ENCODE results near the gene ASCC1. TPM values are rescaled to one million over a fixed set of nuclear protein-coding genes. Genes with fewer than 3 reads are reported as not detected.

ASCC1 gene
- total and polyA plus RNA-seq, 2 of the 4 experiments (the other 2 are of a cell fraction): 15.9 to 21.0 TPM

GRCh38 chr10:72218325-72218724 is 2.2 kb upstream of the ASCC1 start:
- ChIA-PET CTCF (interaction anchor here (0.7 to 1.9 kb wide), 2 partner anchors 92 to 322 kb away, joined by 3 to 7 read pairs; no protein-coding TSS in a partner anchor), POLR2A (ENCODE audit: unreplicated experiment) (no interaction called here)
- no peak overlapping the region for H3K14ac ChIP-seq (replicated peaks; ENCODE audit: low read depth, low read length)
- H3K23ac ChIP-seq (ENCODE audit: low read depth, low read length): no peak overlapping the region
- H3K4me3 ChIP-seq (ENCODE audit: insufficient read depth, low read depth, low read length): no peak overlapping the region
- TF ChIP-seq RFX5 (IDR thresholded peaks at IDR 0.05; ENCODE audit: low read depth, low read length): no peak
- no peak for TF ChIP-seq USF2 (IDR thresholded peaks at IDR 0.05; ENCODE audit: low read depth, low read length)
- no peak for TF ChIP-seq MAFK (IDR thresholded peaks at IDR 0.05; ENCODE audit: low read depth, low read length)
- TF ChIP-seq CHD1 (IDR thresholded peaks at IDR 0.05; ENCODE audit: low read depth, low read length): no peak
- TF ChIP-seq CEBPB (IDR thresholded peaks at IDR 0.05; ENCODE audit: low read depth, low read length): no peak
- TF ChIP-seq SMC3 (IDR thresholded peaks at IDR 0.05; ENCODE audit: low read depth, low read length): no peak
- TF ChIP-seq FOS (IDR thresholded peaks at IDR 0.05; ENCODE audit: low read depth, low read length): no peak
- TF ChIP-seq RAD21 (IDR thresholded peaks at IDR 0.05; ENCODE audit: low read length): no peak
- no peak for TF ChIP-seq RCOR1 (IDR thresholded peaks at IDR 0.05; ENCODE audit: insufficient replicate concordance, low read length)
- TF ChIP-seq MXI1 (IDR thresholded peaks at IDR 0.05; ENCODE audit: borderline replicate concordance, low read depth, low read length): no peak
- no peak for TF ChIP-seq ELK1 (IDR thresholded peaks at IDR 0.05; ENCODE audit: borderline replicate concordance, low read depth, low read length)
- no peak for TF ChIP-seq NFE2L2 (IDR thresholded peaks at IDR 0.05; ENCODE audit: low read depth, low read length)
- no peak for TF ChIP-seq POLR2A (IDR thresholded peaks at IDR 0.05; ENCODE audit: low read depth, low read length)
- TF ChIP-seq MAZ (IDR thresholded peaks at IDR 0.05; ENCODE audit: borderline replicate concordance, low read depth, low read length): no peak
- no peak for TF ChIP-seq BHLHE40 (IDR thresholded peaks at IDR 0.05; ENCODE audit: low read depth, low read length)
- no peak for TF ChIP-seq CTCF (conservative IDR thresholded peaks at IDR 0.05; ENCODE audit: low read depth, low read length)
- H3K79me1 ChIP-seq (ENCODE audit: low read depth in 1 of 2, low read length in 2 of 2): peaks cover 22 to 43% of the 10 kb centered on the region in 2 experiments
- H2AK5ac ChIP-seq (ENCODE audit: low read depth, low read length): no peak overlapping the region
- peaks cover 5% of the 10 kb centered on the region; the same call in 1 of the 2 replicates for H3K9me1 ChIP-seq (ENCODE audit: insufficient read depth, low read length)
- no peak overlapping the region for H4K8ac ChIP-seq (ENCODE audit: low read depth in 2 of 2, low read length in 2 of 2)
- no peak overlapping the region for H3K4me2 ChIP-seq (ENCODE audit: low read depth, low read length)
- no CpG with 5 or more reads among the region's 1 CpG for WGBS, 2 experiments (ENCODE audit: extremely low coverage in 2 of 2, insufficient read length in 1 of 2)
- BruUV-seq (replicated peaks): no TSS peak
- H4K20me1 ChIP-seq (ENCODE audit: insufficient read depth, low read length): no peaks in the 10 kb centered on the region; the same call in 1 of the 2 replicates
- H2BK15ac ChIP-seq (ENCODE audit: low read depth, low read length): no peak overlapping the region
- H2AK9ac ChIP-seq (replicated peaks; ENCODE audit: low read depth, low read length, poor library complexity): no peak overlapping the region
- H3K27ac ChIP-seq (ENCODE audit: insufficient read depth, low read length): no peak overlapping the region
- H2BK120ac ChIP-seq (ENCODE audit: low read depth, low read length): no peak overlapping the region
- H3K36me3 ChIP-seq (ENCODE audit: control insufficient read depth, insufficient read depth, low read length): 0 out of 2 replicates have a peak, but pooled peaks cover 2% of the 10 kb centered on the region
- peaks cover 4% of the 10 kb centered on the region; the same call in 1 of the 2 replicates for H3K4me1 ChIP-seq (ENCODE audit: control insufficient read depth, insufficient read depth, low read length)
- no peak overlapping the region for H4K5ac ChIP-seq (ENCODE audit: low read depth, low read length)
- no peak overlapping the region for H2BK20ac ChIP-seq (ENCODE audit: low read depth, low read length)
- ATAC-seq (ENCODE audit: low read depth) (no peak), DNase-seq (no peak)
- H2BK5ac ChIP-seq (ENCODE audit: low read depth, low read length, poor library complexity, severe bottlenecking): no peak overlapping the region
- no peak overlapping the region for H3K9ac ChIP-seq (ENCODE audit: low read depth, low read length)
- H3K27me3 ChIP-seq (ENCODE audit: control insufficient read depth, insufficient read depth, low read length): no peaks in the 10 kb centered on the region
- H3K9me3 ChIP-seq (ENCODE audit: control insufficient read depth, insufficient read depth, low read length): no peaks in the 10 kb centered on the region
- no peak overlapping the region for H4K91ac ChIP-seq (ENCODE audit: insufficient read depth, low read depth, low read length)
- no peak overlapping the region for H3K18ac ChIP-seq (ENCODE audit: low read depth, low read length)
- H2AFZ ChIP-seq (replicated peaks; ENCODE audit: low read length, poor library complexity): no peak overlapping the region
- no peak overlapping the region for H3K56ac ChIP-seq (ENCODE audit: extremely low read depth, insufficient read depth, low read length)
- intact Hi-C loops (cut with micrococcal nuclease) (loop anchor here (5.0 kb wide), 1 partner anchor 86 kb away; no protein-coding TSS in a partner anchor), in situ Hi-C loops (cut with MboI; ENCODE audit: low sequenced_read_pairs) (no loop called here), dilution Hi-C loops (cut with HindIII; ENCODE audit: low sequenced_read_pairs, unreplicated experiment) (no loop called here)
- no peak overlapping the region for H3K4ac ChIP-seq (ENCODE audit: low read depth, low read length)

All from IMR-90 (cell line).